Fibroblast of lung (primary cell): ENCODE data around the gene DCTPP1. TPM values are rescaled to one million over a fixed set of nuclear protein-coding genes. Genes with fewer than 3 reads are reported as not detected.

ENCODE experiments used
- DNase-seq, 2 donors: peaks; one replicate each; pipeline versions ENCODE4 v3.0.0 to v3.0.0-alpha.2; 2010; ENCODE audit warnings: low read depth in 2 of 2
- H2AFZ ChIP-seq: 2 replicates; pipeline ENCODE4 v1.5.1; 2012; ENCODE audit warnings: low read length, control low read depth, inconsistent platforms
- H3K27ac ChIP-seq: 2 replicates; pipeline ENCODE4 v1.5.1; 2011; ENCODE audit warnings: low read length, control low read depth; ENCODE audit not compliant: insufficient read depth
- H3K27me3 ChIP-seq: 2 replicates; pipeline ENCODE4 v1.5.1; 2011; ENCODE audit warnings: mild to moderate bottlenecking, low read length; ENCODE audit not compliant: control insufficient read depth, insufficient read depth
- H3K36me3 ChIP-seq: 2 replicates; pipeline ENCODE4 v1.5.1; 2011; ENCODE audit warnings: low read length; ENCODE audit not compliant: control insufficient read depth, insufficient read depth
- H3K4me1 ChIP-seq: 2 replicates; pipeline ENCODE4 v1.5.1; 2011; ENCODE audit warnings: low read length; ENCODE audit not compliant: control insufficient read depth, insufficient read depth; ENCODE audit errors: extremely low read depth
- H3K4me2 ChIP-seq: 2 replicates; pipeline ENCODE4 v1.5.1; 2011; ENCODE audit warnings: low read length, control low read depth; ENCODE audit not compliant: insufficient read depth; ENCODE audit errors: extremely low read depth
- H3K4me3 ChIP-seq, 4 experiments: fragments of 200-600 bp in 1 of 4; sonication (generic) in 1 of 4; replicated peaks in 1 of 4; 2 replicates each; pipeline ENCODE4 v1.5.1; 2011 to 2016; ENCODE audit warnings: low read length in 4 of 4, low read depth in 3 of 4, mild to moderate bottlenecking in 3 of 4, control low read depth in 2 of 4, inconsistent platforms in 1 of 4, mixed read lengths in 1 of 4; ENCODE audit not compliant: insufficient read depth in 1 of 4; ENCODE audit errors: control extremely low read depth in 1 of 4
- H3K79me2 ChIP-seq: 2 replicates; pipeline ENCODE4 v1.5.1; 2012; ENCODE audit warnings: mild to moderate bottlenecking, low read length, inconsistent platforms; ENCODE audit not compliant: control insufficient read depth, insufficient read depth
- H3K9ac ChIP-seq: 2 replicates; pipeline ENCODE4 v1.5.1; 2011; ENCODE audit warnings: mild to moderate bottlenecking, low read length, control low read depth; ENCODE audit not compliant: insufficient read depth
- H3K9me3 ChIP-seq: 2 replicates; pipeline ENCODE4 v1.5.1; 2012; ENCODE audit warnings: low read depth, low read length; ENCODE audit not compliant: control insufficient read depth, insufficient read depth
- H4K20me1 ChIP-seq: 2 replicates; pipeline ENCODE4 v1.5.1; 2011; ENCODE audit warnings: low read length; ENCODE audit not compliant: control insufficient read depth, insufficient read depth; ENCODE audit errors: extremely low read depth
- CTCF ChIP-seq, 2 donors: IDR thresholded peaks in 1 of 2; conservative IDR thresholded peaks in 1 of 2; 1 replicate in 1 of 2; 2 replicates in 1 of 2; pipeline ENCODE4 v1.5.1; 2011 to 2012; ENCODE audit warnings: low read length in 2 of 2, control low read depth in 1 of 2, inconsistent platforms in 1 of 2, low read depth in 1 of 2, mild to moderate bottlenecking in 1 of 2
- EZH2 ChIP-seq: IDR thresholded peaks from 2 replicates; pipeline ENCODE4 v1.5.1; 2012; ENCODE audit warnings: low read length, control low read depth, mild to moderate bottlenecking; ENCODE audit errors: missing control alignments
- polyA plus RNA-seq, 2 donors: library from polyadenylated mRNA; depleted of rRNA in 1 of 2; stranded (reverse) in 1 of 2; unstranded in 1 of 2; fragments of >200 nt; gene quantifications; 2 replicates each; pipeline ENCODE4 v1.2.1, GENCODE V29; 2011 to 2012; ENCODE audit warnings: missing spikeins in 1 of 2
- total RNA-seq: library from RNA; depleted of rRNA; stranded (reverse); fragments of >200 nt; gene quantifications from 2 replicates; pipeline ENCODE4 v1.2.1, GENCODE V29; 2014

DCTPP1 gene
- total and polyA plus RNA-seq, 2 donors (not counting 1 experiment from before 2014, with no cell fraction given) = 6.6 to 23.6 TPM

GRCh38 chr16:30473231-30474073, 43.6 kb upstream of the DCTPP1 start:
- Histone ChIP-seq H3K9ac (no peak overlapping the region), H3K4me1 (no peaks in the 10 kb centered on the region), H2AFZ (no peak overlapping the region), H3K36me3 (no peaks in the 10 kb centered on the region), H4K20me1 (no peaks in the 10 kb centered on the region), H3K27ac (no peak overlapping the region), H3K9me3 (no peaks in the 10 kb centered on the region), H3K4me3 (no peak overlapping the region), H3K4me2 (no peak overlapping the region), H3K79me2 (no peaks in the 10 kb centered on the region), H3K27me3 (peaks cover 23% of the 10 kb centered on the region)
- TF ChIP-seq CTCF (conservative IDR thresholded peaks at IDR 0.05 in 1 of 2, IDR thresholded peaks at IDR 0.05 in 1 of 2; ENCODE audit: low read depth in 1 of 2, low read length in 2 of 2) (no peak), EZH2 (no peak)
- no peak for DNase-seq

GRCh38 chr16:30472328-30472942, 42.6 kb upstream of the DCTPP1 start, which contains the start of gene ITGAL:
Gene ITGAL, plus strand, starts transcription at chr16:30472742. Its CDS starts 96 bp downstream, at chr16:30472838.
- Histone ChIP-seq H3K27ac (no peak within 1 kb of the TSS), H3K79me2 (no peaks in the 10 kb centered on the region), H3K4me1 (no peaks in the 10 kb centered on the region), H3K9me3 (no peaks in the 10 kb centered on the region), H3K4me2 (no peak within 1 kb of the TSS), H2AFZ (no peak within 1 kb of the TSS), H3K27me3 (peaks cover 23% of the 10 kb centered on the region), H4K20me1 (no peaks in the 10 kb centered on the region), H3K36me3 (no peaks in the 10 kb centered on the region), H3K9ac (no peak within 1 kb of the TSS), H3K4me3 (no peak within 1 kb of the TSS)
- TF ChIP-seq EZH2 (no peak), CTCF (conservative IDR thresholded peaks at IDR 0.05 in 1 of 2, IDR thresholded peaks at IDR 0.05 in 1 of 2; ENCODE audit: low read depth in 1 of 2, low read length in 2 of 2) (no peak)
- no peak for DNase-seq

- H3K4me3 ChIP-seq = no peak overlapping the region
- TF ChIP-seq CTCF (conservative IDR thresholded peaks at IDR 0.05 in 1 of 2, IDR thresholded peaks at IDR 0.05 in 1 of 2; ENCODE audit: low read depth in 1 of 2, low read length in 2 of 2) (no peak), EZH2 (no peak)
- no peak overlapping the region for H2AFZ ChIP-seq
- H3K4me2 ChIP-seq = no peak overlapping the region
- no peaks in the 10 kb centered on the region for H4K20me1 ChIP-seq
- no peaks in the 10 kb centered on the region for H3K9me3 ChIP-seq
- DNase-seq = no peak
- no peaks in the 10 kb centered on the region for H3K4me1 ChIP-seq
- no peaks in the 10 kb centered on the region for H3K36me3 ChIP-seq
- H3K27ac ChIP-seq = no peak overlapping the region
- H3K9ac ChIP-seq = no peak overlapping the region
- peaks cover 21% of the 10 kb centered on the region for H3K27me3 ChIP-seq
- no peaks in the 10 kb centered on the region for H3K79me2 ChIP-seq
These were observed 40.8 kb upstream of the DCTPP1 start for GRCh38 chr16:30470632-30470995.
